ENCODE data around the gene WNT6.

WNT6 gene

DNA sequence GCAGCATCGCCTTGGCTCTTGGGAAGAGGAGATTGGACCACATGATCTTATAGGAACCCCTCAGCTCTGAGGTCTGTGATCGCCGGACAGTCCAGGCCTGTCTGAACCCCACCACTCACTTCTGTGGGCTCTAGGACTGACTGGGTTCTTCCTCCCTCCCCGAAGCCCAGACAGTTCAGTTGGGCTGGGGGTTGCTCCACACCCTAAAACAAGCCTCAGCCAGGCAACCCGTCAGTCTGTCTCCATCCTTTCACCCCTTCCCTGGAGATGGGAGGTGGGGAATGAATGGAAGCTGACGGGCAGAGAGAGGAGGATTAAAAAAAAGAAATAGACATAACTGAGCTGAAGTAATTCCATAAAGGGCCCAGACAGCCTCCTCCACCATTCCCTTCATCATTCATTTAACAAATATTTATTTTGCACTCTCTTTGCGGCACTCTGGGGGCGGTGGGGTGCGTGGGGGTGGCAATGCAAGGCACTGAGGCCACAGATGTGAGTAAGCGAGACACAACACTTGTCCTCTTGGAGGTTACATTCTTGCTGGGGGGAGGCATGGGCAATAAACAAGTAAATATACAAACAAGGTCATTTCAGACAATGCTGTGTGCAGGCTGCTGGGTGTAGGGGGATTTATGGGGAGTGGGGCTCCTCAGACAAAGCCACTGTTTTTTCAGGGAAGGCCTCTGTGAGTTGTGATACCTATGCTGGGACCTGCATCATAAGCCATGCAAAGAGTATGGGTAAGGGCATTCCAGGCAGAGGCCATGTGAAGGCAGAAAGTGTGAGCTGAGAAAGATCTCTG is 33.9 kb downstream of the WNT6 start:
- H3K4me1 ChIP-seq (ENCODE audit: control insufficient read depth, insufficient read depth, low read length) = peaks cover 42% of the 10 kb centered on the region
- peak overlapping the region; percentile 15 for H3K4me3 ChIP-seq (ENCODE audit: insufficient read depth, low read depth, low read length)
- peaks cover 95% of the 10 kb centered on the region for H3K27me3 ChIP-seq (ENCODE audit: control insufficient read depth, insufficient read depth, low read length, poor library complexity, severe bottlenecking)
- H3K36me3 ChIP-seq (ENCODE audit: control insufficient read depth, insufficient read depth, low read length) = no peaks in the 10 kb centered on the region
- whole genome bisulfite sequencing, 2 experiments = 51 to 52% methylated on average over 8 of the region's 10 CpGs
- H3K27ac ChIP-seq (ENCODE audit: insufficient read depth, low read depth, low read length, poor library complexity, severe bottlenecking) = no peak overlapping the region
- no peaks in the 10 kb centered on the region for H3K9me3 ChIP-seq (ENCODE audit: control insufficient read depth, low read length)

DNA sequence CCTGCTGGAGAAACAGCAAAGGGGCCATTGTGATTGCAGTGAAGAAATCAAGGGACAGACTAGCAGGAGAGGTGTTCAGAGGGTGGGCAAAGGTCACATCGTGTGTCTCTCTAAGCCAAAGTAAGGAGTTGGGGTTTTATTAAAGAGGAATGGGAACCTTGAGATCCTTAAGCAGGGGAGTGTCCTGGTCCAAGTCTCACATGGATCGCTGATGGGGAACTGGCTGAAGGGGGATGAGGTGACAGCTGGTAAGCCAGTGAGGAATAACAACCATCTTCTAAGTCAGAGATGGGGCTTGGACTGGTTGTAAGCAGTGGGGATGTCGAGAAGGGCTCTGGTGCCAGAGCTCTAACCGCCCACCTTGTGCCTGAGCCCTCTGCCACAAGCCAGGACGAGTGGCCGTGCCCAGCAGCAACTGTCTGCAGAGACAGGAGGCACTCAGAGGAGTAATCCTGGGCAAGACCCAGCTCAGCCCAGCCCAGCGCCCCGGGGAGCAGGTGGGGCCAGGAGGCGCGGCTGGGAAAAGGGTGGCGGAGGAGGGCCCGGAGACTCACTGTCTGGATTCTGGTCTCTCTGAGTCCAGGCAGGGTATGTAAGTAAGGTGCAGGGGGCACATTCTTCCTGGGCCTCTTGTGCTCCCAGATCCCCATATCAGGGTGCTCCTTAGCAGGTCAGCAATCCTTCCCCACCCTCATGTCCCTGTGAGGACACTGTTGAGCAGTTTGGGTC is 34.7 kb downstream of the WNT6 start:
- no peaks in the 10 kb centered on the region for H3K36me3 ChIP-seq (ENCODE audit: control insufficient read depth, insufficient read depth, low read length)
- no peak overlapping the region for H3K27ac ChIP-seq (ENCODE audit: insufficient read depth, low read depth, low read length, poor library complexity, severe bottlenecking)
- peaks cover 100% of the 10 kb centered on the region for H3K27me3 ChIP-seq (ENCODE audit: control insufficient read depth, insufficient read depth, low read length, poor library complexity, severe bottlenecking)
- WGBS, 2 experiments = 52 to 61% methylated on average over 11 to 12 of the region's 12 CpGs
- no peaks in the 10 kb centered on the region for H3K9me3 ChIP-seq (ENCODE audit: control insufficient read depth, low read length)
- H3K4me1 ChIP-seq (ENCODE audit: control insufficient read depth, insufficient read depth, low read length) = peaks cover 42% of the 10 kb centered on the region
- no peak overlapping the region for H3K4me3 ChIP-seq (ENCODE audit: insufficient read depth, low read depth, low read length)

DNA sequence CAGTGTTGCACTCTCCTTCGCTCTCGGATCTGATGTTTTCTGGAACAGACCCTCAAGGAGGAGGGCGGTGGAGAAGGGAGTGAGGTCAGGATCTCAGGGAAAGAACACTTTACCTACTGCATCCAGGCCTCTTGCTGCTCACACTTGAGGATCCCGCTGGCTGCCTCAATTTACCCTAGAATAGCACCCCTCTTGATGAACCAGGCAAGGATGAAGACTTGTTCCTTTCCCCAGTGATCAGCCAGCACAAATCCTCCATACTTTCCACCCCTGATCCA is 35.2 kb downstream of the WNT6 start:
- no peak overlapping the region for H3K27ac ChIP-seq (ENCODE audit: insufficient read depth, low read depth, low read length, poor library complexity, severe bottlenecking)
- no peaks in the 10 kb centered on the region for H3K9me3 ChIP-seq (ENCODE audit: control insufficient read depth, low read length)
- H3K36me3 ChIP-seq (ENCODE audit: control insufficient read depth, insufficient read depth, low read length) = no peaks in the 10 kb centered on the region
- peaks cover 100% of the 10 kb centered on the region for H3K27me3 ChIP-seq (ENCODE audit: control insufficient read depth, insufficient read depth, low read length, poor library complexity, severe bottlenecking)
- no peak overlapping the region for H3K4me3 ChIP-seq (ENCODE audit: insufficient read depth, low read depth, low read length)
- WGBS, 2 experiments = 65 to 81% methylated on average over 4 of the region's 4 CpGs
- peaks cover 42% of the 10 kb centered on the region for H3K4me1 ChIP-seq (ENCODE audit: control insufficient read depth, insufficient read depth, low read length)

DNA sequence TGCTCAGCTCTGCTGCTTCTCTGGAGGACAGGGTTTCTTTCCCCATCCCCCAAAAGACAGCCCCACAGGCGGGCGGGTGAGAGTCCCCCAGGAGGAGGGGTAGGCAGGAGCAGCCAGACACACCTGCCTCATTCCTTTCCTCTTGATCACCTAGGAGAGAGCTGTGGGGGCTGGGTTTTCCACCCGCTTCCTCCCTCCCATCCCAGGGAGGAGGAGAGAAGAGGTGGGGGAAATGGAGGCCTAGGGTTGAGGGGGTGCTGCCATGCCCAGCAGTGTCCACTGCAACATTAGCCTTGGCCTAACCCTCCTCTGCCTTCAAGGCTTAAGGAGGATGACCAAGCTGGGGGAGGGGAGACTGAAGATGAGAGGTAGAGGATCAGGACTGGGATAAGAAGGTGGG is 35.7 kb downstream of the WNT6 start:
- Histone ChIP-seq H3K4me1 (ENCODE audit: control insufficient read depth, insufficient read depth, low read length) (peaks cover 42% of the 10 kb centered on the region), H3K27ac (ENCODE audit: insufficient read depth, low read depth, low read length, poor library complexity, severe bottlenecking) (no peak overlapping the region), H3K4me3 (ENCODE audit: insufficient read depth, low read depth, low read length) (no peak overlapping the region), H3K9me3 (ENCODE audit: control insufficient read depth, low read length) (no peaks in the 10 kb centered on the region), H3K27me3 (ENCODE audit: control insufficient read depth, insufficient read depth, low read length, poor library complexity, severe bottlenecking) (peaks cover 100% of the 10 kb centered on the region), H3K36me3 (ENCODE audit: control insufficient read depth, insufficient read depth, low read length) (no peaks in the 10 kb centered on the region)
- 28 to 39% methylated on average over 2 to 3 of the region's 3 CpGs for WGBS, 2 experiments

DNA sequence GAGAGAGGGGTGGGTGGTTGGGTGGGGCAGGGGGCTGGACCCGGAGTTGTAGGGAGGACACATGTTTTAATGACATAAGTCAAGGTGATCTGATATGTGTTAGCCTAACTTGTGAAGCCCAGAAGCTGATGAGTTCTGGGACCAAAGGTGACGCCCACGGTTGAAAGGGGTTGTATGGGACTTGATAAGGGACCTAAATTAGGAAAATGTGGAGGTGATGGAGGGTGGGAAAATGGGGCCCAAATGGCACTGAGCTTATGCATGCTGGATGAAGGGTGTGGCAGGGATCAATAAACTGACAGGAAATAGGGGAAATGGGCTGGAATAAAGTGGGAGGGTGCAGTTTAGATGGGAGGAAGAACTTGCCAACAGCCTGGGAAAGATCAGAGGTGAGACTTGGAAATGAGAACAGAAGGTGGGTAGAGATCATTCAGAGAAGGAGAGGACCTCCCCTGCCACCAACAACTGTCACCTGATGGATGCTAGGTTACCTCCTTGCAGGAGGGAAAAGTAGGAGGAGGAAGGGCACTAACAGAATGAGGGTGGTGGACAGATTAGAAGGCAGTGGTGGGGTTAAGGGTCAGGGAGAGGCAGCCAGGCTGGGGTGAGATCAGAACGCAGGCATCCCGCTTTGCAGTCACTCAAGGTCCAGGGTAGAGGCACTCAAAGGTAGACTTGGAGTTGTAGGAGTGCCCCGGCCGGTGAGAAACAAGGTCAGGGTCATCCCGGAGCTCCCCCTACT is 36.3 kb downstream of the WNT6 start:
- Histone ChIP-seq H3K27ac (ENCODE audit: insufficient read depth, low read depth, low read length, poor library complexity, severe bottlenecking) (no peak overlapping the region), H3K9me3 (ENCODE audit: control insufficient read depth, low read length) (no peaks in the 10 kb centered on the region), H3K4me3 (ENCODE audit: insufficient read depth, low read depth, low read length) (no peak overlapping the region), H3K4me1 (ENCODE audit: control insufficient read depth, insufficient read depth, low read length) (peaks cover 42% of the 10 kb centered on the region), H3K27me3 (ENCODE audit: control insufficient read depth, insufficient read depth, low read length, poor library complexity, severe bottlenecking) (peaks cover 100% of the 10 kb centered on the region), H3K36me3 (ENCODE audit: control insufficient read depth, insufficient read depth, low read length) (no peaks in the 10 kb centered on the region)
- WGBS, 2 experiments = 33 to 39% methylated on average over 8 of the region's 8 CpGs

DNA sequence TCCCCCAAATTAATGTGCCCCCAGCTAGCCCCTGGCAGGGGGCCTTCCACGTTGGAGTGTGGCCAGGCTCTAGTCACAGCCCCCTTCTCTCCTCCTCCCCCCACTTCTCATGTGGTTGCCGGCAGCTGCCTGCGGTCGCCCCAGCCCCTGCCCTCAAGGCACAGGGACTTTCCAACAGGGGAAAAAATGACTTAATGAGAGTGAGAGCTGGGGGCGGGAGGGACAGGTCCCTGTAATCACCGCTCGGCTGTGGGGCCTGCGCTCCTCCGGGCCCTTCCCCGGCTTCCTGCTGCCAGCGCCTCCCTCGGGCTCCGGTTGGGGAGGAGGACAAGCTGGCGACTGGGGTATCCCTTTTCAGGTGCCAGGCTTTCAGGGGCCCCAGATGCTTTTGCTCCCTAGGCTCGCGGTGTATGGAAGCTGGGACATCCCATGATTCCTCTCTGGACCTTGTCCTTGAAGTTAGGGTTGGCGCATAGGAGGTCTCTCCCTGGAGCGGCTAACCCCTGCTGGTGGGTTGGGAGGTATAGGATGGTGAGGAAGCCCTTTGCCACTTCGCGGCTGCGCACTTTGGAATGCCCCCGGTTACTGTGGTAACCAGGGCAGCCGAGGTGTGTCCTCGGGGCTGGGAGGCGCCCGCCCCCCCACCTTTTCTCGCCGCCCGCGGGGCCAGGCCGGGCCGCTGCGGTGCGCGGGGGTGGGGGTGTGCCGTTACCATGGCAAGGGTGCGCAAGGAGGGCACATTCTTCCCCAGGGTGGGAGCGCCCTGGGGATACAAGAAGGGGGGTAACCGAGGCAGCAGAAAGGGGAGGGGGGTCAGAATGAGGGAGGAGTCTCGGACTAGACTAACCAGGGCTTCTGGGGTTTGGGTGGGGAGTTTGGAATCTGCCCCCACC is 37.1 kb downstream of the WNT6 start:
- Histone ChIP-seq H3K4me1 (ENCODE audit: control insufficient read depth, insufficient read depth, low read length) (peaks cover 42% of the 10 kb centered on the region), H3K27ac (ENCODE audit: insufficient read depth, low read depth, low read length, poor library complexity, severe bottlenecking) (no peak overlapping the region), H3K4me3 (ENCODE audit: insufficient read depth, low read depth, low read length) (peak overlapping the region; percentile 29), H3K9me3 (ENCODE audit: control insufficient read depth, low read length) (no peaks in the 10 kb centered on the region), H3K36me3 (ENCODE audit: control insufficient read depth, insufficient read depth, low read length) (no peaks in the 10 kb centered on the region), H3K27me3 (ENCODE audit: control insufficient read depth, insufficient read depth, low read length, poor library complexity, severe bottlenecking) (peaks cover 100% of the 10 kb centered on the region)
- 2% methylated on average over 39 to 40 of the region's 40 CpGs for WGBS, 2 experiments

DNA sequence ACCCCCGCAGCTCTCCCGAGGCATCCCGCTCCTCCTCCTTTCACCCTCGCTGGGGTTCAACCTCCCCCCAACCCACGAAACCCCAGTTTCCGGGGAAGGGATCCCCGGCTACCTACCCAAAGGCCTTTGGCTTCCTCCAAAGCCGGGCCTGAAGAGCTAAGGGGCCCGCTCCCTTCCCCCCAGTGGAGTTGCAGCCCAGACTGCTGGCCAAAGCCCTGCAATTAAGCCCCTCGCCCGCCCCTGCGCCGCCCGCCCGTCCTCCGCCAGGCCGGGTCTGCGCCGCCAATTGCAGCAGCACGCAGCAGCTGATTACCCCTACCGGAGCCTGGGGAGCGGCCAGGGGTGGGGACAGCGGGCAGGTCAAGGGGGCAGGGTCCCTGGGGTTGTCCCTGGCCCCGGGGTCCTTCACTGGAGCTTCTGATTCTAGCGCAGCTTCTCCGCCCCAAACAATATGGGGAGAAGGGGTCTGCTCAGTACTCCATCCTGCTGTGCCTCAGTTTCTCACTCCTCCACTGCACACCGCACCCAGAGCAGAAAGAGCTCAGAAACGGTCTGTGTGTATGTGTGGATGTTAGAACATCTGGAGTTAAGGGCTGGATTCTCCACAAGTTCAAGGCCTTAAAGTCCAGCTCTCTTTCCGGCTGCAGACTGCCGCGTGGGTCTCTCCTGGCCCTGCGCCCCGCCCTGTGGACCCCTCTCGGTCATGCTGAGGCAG is 37.9 kb downstream of the WNT6 start:
- WGBS, 2 experiments = 8 to 9% methylated on average over 34 of the region's 34 CpGs

DNA sequence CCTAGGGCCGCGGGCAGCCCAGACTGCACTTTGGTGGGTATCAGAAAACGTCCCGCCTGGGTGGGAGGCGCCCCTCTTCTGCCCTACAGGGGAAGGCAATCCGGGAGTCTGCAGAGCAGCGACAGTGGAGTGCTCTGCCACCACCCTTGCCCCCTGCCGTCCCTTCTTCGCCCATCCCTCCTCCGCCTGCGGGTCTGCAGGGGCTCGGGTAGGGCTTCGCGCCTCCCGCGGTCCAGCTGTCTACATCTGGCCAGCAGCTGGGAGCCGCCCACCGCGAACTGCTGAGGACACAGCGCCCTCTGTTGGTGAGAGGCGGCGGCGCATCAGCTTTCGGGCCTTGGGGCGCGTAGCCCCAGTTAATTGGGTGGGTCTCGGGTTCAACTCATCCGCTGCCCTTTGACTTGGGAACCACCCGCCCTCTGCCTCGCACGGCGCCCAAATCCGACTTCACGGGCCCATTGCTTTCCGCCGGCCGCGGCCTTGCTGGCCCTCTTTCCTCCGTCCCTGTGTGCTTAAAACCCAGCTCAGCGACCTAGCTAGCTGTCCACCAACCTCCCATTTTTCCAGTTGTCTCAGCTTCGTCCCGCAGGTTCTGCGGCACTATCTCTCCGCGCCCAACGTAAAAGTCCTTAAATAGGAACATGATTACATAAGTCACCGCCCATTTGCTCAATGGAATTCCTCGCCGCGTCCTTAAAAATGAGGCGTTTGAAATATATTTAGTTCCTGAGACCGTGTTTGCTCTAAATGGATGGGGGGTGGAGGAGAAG is 38.7 kb downstream of the WNT6 start:
- no peaks in the 10 kb centered on the region for H3K36me3 ChIP-seq (ENCODE audit: control insufficient read depth, insufficient read depth, low read length)

More for the DNA sequence above, 37.9 kb downstream of the WNT6 start:
- Histone ChIP-seq H3K4me3 (ENCODE audit: insufficient read depth, low read depth, low read length) (peak overlapping the region; percentile 29), H3K9me3 (ENCODE audit: control insufficient read depth, low read length) (no peaks in the 10 kb centered on the region), H3K36me3 (ENCODE audit: control insufficient read depth, insufficient read depth, low read length) (no peaks in the 10 kb centered on the region), H3K27me3 (ENCODE audit: control insufficient read depth, insufficient read depth, low read length, poor library complexity, severe bottlenecking) (peaks cover 100% of the 10 kb centered on the region), H3K27ac (ENCODE audit: insufficient read depth, low read depth, low read length, poor library complexity, severe bottlenecking) (no peak overlapping the region), H3K4me1 (ENCODE audit: control insufficient read depth, insufficient read depth, low read length) (peaks cover 37% of the 10 kb centered on the region)

DNA sequence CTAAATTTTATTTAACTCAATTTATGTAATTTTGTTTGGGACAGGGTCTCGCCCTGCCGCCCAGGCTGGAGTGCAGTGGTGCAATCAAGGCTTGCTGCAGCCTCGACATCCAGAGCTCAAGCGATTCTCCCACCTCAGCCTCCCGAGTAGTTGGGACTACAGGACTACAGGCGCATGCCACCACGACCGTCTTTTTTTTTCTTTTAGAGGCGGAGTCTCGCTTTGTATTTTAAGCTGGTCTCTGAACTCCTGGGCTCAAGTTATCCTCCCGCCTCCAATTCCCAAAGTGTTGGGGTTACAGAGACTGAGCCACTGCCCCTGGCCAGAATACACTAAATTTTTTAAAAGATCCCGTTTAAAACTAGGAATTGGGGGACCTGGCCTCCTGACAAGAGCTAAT is 39.5 kb downstream of the WNT6 start:
- 35 to 36% methylated on average over 12 of the region's 12 CpGs for WGBS, 2 experiments
- Histone ChIP-seq H3K4me1 (ENCODE audit: control insufficient read depth, insufficient read depth, low read length) (peaks cover 37% of the 10 kb centered on the region), H3K27ac (ENCODE audit: insufficient read depth, low read depth, low read length, poor library complexity, severe bottlenecking) (no peak overlapping the region), H3K4me3 (ENCODE audit: insufficient read depth, low read depth, low read length) (no peak overlapping the region), H3K36me3 (ENCODE audit: control insufficient read depth, insufficient read depth, low read length) (no peaks in the 10 kb centered on the region), H3K9me3 (ENCODE audit: control insufficient read depth, low read length) (no peaks in the 10 kb centered on the region), H3K27me3 (ENCODE audit: control insufficient read depth, insufficient read depth, low read length, poor library complexity, severe bottlenecking) (peaks cover 92% of the 10 kb centered on the region)

More for the DNA sequence above, 38.7 kb downstream of the WNT6 start:
- H3K9me3 ChIP-seq (ENCODE audit: control insufficient read depth, low read length) = no peaks in the 10 kb centered on the region
- no peak overlapping the region for H3K4me3 ChIP-seq (ENCODE audit: insufficient read depth, low read depth, low read length)
- no peak overlapping the region for H3K27ac ChIP-seq (ENCODE audit: insufficient read depth, low read depth, low read length, poor library complexity, severe bottlenecking)
- 9 to 10% methylated on average over 52 of the region's 52 CpGs for WGBS, 2 experiments
- H3K27me3 ChIP-seq (ENCODE audit: control insufficient read depth, insufficient read depth, low read length, poor library complexity, severe bottlenecking) = peaks cover 94% of the 10 kb centered on the region
- peaks cover 37% of the 10 kb centered on the region for H3K4me1 ChIP-seq (ENCODE audit: control insufficient read depth, insufficient read depth, low read length)

All from ectodermal cell (in vitro differentiated cells).